Subcutaneous abdominal adipose tissue (tissue), 5 donors: Measurements from ENCODE around the gene RAI2.

Source experiments
- H3K27ac ChIP-seq: one replicate; pipeline ENCODE4 v1.7.0; 2013; ENCODE audit warnings: low read depth, mild to moderate bottlenecking, inconsistent platforms, low read length, moderate library complexity
- H3K27me3 ChIP-seq, 5 donors: one replicate each; pipeline ENCODE4 v1.7.0; 2013; ENCODE audit warnings: low read length in 5 of 5, inconsistent platforms in 1 of 5; ENCODE audit not compliant: control insufficient read depth in 5 of 5, insufficient read depth in 4 of 5
- H3K36me3 ChIP-seq, 5 donors: one replicate each; pipeline ENCODE4 v1.7.0; 2013; ENCODE audit warnings: low read length in 5 of 5; ENCODE audit not compliant: control insufficient read depth in 5 of 5, insufficient read depth in 5 of 5
- H3K4me1 ChIP-seq, 5 donors: one replicate each; pipeline ENCODE4 v1.7.0; 2013; ENCODE audit warnings: low read length in 5 of 5, mild to moderate bottlenecking in 3 of 5, moderate library complexity in 1 of 5; ENCODE audit not compliant: control insufficient read depth in 5 of 5, insufficient read depth in 5 of 5
- H3K4me3 ChIP-seq, 5 donors: one replicate each; pipeline ENCODE4 v1.7.0; 2013; ENCODE audit warnings: low read length in 5 of 5, low read depth in 1 of 5
- H3K9ac ChIP-seq, 5 donors: one replicate each; pipeline ENCODE4 v1.7.0; 2013; ENCODE audit warnings: low read length in 5 of 5, mild to moderate bottlenecking in 4 of 5, moderate library complexity in 3 of 5
- H3K9me3 ChIP-seq, 5 donors: one replicate each; pipeline ENCODE4 v1.7.0; 2013; ENCODE audit warnings: low read length in 5 of 5; ENCODE audit not compliant: control insufficient read depth in 5 of 5
- donor health status: healthy.
- donor health status: healthy.
- donor health status: healthy.
- donor health status: healthy.
- donor health status: healthy.

Gene RAI2

GRCh38 chrX:17860811-17861488 lies at the start of gene RAI2:
Gene RAI2 (minus strand): TSS chrX:17861298. CDS start chrX:17802010, 59,288 bp downstream.
- Histone ChIP-seq H3K9me3 (no peaks in the 10 kb centered on the region), H3K27ac (no peak within 1 kb of the TSS), H3K36me3 (no peaks in the 10 kb centered on the region), H3K9ac (peak within 1 kb of the TSS in 3 of 5 donors; percentile 30 to 50 (median 33)), H3K27me3 (peaks cover 0 to 23% (median 14%) of the 10 kb centered on the region in 5 donors), H3K4me3 (peak within 1 kb of the TSS; percentile 63 to 80 (median 65)), H3K4me1 (peaks cover 0 to 14% (median 6%) of the 10 kb centered on the region in 5 donors)

GRCh38 chrX:17888421-17888820 lies 27.3 kb upstream of the RAI2 start:
- Histone ChIP-seq H3K36me3 (no peaks in the 10 kb centered on the region), H3K4me3 (no peak overlapping the region), H3K27ac (no peak overlapping the region), H3K27me3 (peaks cover 0 to 7% (median 3%) of the 10 kb centered on the region in 5 donors), H3K9me3 (no peaks in the 10 kb centered on the region), H3K4me1 (peaks cover 0 to 6% (median 0%) of the 10 kb centered on the region in 5 donors), H3K9ac (no peak overlapping the region)

- Histone ChIP-seq H3K4me1 (no peaks in the 10 kb centered on the region), H3K4me3 (no peak overlapping the region), H3K36me3 (no peaks in the 10 kb centered on the region), H3K9me3 (no peaks in the 10 kb centered on the region), H3K27me3 (peaks cover 0 to 16% (median 3%) of the 10 kb centered on the region in 5 donors), H3K27ac (no peak overlapping the region), H3K9ac (no peak overlapping the region)
Measured at GRCh38 chrX:17882680-17883079, 21.6 kb upstream of the RAI2 start.

- no peak overlapping the region for H3K4me3 ChIP-seq
- H3K9me3 ChIP-seq: peaks cover 0 to 4% (median 0%) of the 10 kb centered on the region in 5 donors
- H3K9ac ChIP-seq: no peak overlapping the region
- H3K4me1 ChIP-seq: peaks cover 0 to 8% (median 0%) of the 10 kb centered on the region in 5 donors
- no peaks in the 10 kb centered on the region for H3K36me3 ChIP-seq
- H3K27ac ChIP-seq: no peak overlapping the region
- H3K27me3 ChIP-seq: peaks cover 0 to 14% (median 0%) of the 10 kb centered on the region in 5 donors
Measured at GRCh38 chrX:17878028-17878670, 17.1 kb upstream of the RAI2 start.

GRCh38 chrX:17876135-17876534 lies 15.0 kb upstream of the RAI2 start:
- H3K9ac ChIP-seq: no peak overlapping the region
- peaks cover 0 to 8% (median 0%) of the 10 kb centered on the region in 5 donors for H3K27me3 ChIP-seq
- H3K27ac ChIP-seq: no peak overlapping the region
- H3K9me3 ChIP-seq: peaks cover 0 to 4% (median 0%) of the 10 kb centered on the region in 5 donors
- no peaks in the 10 kb centered on the region for H3K36me3 ChIP-seq
- peaks cover 0 to 8% (median 0%) of the 10 kb centered on the region in 5 donors for H3K4me1 ChIP-seq
- H3K4me3 ChIP-seq: no peak overlapping the region

GRCh38 chrX:17869580-17869979 lies 8.5 kb upstream of the RAI2 start:
- Histone ChIP-seq H3K4me3 (no peak overlapping the region), H3K4me1 (no peaks in the 10 kb centered on the region), H3K9ac (no peak overlapping the region), H3K9me3 (peaks cover 0 to 2% (median 0%) of the 10 kb centered on the region in 5 donors), H3K27me3 (peaks cover 0 to 9% (median 3%) of the 10 kb centered on the region in 5 donors), H3K27ac (no peak overlapping the region), H3K36me3 (no peaks in the 10 kb centered on the region)

GRCh38 chrX:17861489-17862011 lies 452 bp upstream of the RAI2 start:
- Histone ChIP-seq H3K9ac (no peak overlapping the region), H3K36me3 (no peaks in the 10 kb centered on the region), H3K27me3 (peaks cover 0 to 25% (median 14%) of the 10 kb centered on the region in 5 donors), H3K27ac (no peak overlapping the region), H3K9me3 (no peaks in the 10 kb centered on the region), H3K4me3 (peak overlapping the region in 1 of 5 donors; percentile 21), H3K4me1 (peaks cover 0 to 14% (median 6%) of the 10 kb centered on the region in 5 donors)

GRCh38 chrX:17860179-17860780 lies 818 bp downstream of the RAI2 start:
- Histone ChIP-seq H3K9me3 (no peaks in the 10 kb centered on the region), H3K4me3 (peak overlapping the region; percentile 63 to 80 (median 65)), H3K4me1 (peaks cover 0 to 14% (median 7%) of the 10 kb centered on the region in 5 donors), H3K27ac (no peak overlapping the region), H3K27me3 (peaks cover 0 to 23% (median 14%) of the 10 kb centered on the region in 5 donors), H3K9ac (peak overlapping the region in 3 of 5 donors; percentile 30 to 50 (median 33)), H3K36me3 (no peaks in the 10 kb centered on the region)

- H3K9me3 ChIP-seq: no peaks in the 10 kb centered on the region
- peak overlapping the region in 3 of 5 donors; percentile 30 to 50 (median 33) for H3K9ac ChIP-seq
- H3K4me3 ChIP-seq: peak overlapping the region; percentile 63 to 80 (median 65)
- H3K36me3 ChIP-seq: no peaks in the 10 kb centered on the region
- peaks cover 0 to 23% (median 14%) of the 10 kb centered on the region in 5 donors for H3K27me3 ChIP-seq
- peaks cover 0 to 20% (median 12%) of the 10 kb centered on the region in 5 donors for H3K4me1 ChIP-seq
- no peak overlapping the region for H3K27ac ChIP-seq
Measured at GRCh38 chrX:17859609-17860178, 1.4 kb downstream of the RAI2 start.
